ENCODE measurements around the gene PRKCSH. TPM values are rescaled to one million over a fixed set of nuclear protein-coding genes. Genes with fewer than 3 reads are reported as not detected.
"Not testable (repeated sequence)": the region's sequence is repeated elsewhere in the genome, so short reads cannot be mapped to it uniquely, and the experiment has no call there.

PRKCSH gene
- total RNA-seq, 1 donor from 2014 or later: 405 TPM

DNA sequence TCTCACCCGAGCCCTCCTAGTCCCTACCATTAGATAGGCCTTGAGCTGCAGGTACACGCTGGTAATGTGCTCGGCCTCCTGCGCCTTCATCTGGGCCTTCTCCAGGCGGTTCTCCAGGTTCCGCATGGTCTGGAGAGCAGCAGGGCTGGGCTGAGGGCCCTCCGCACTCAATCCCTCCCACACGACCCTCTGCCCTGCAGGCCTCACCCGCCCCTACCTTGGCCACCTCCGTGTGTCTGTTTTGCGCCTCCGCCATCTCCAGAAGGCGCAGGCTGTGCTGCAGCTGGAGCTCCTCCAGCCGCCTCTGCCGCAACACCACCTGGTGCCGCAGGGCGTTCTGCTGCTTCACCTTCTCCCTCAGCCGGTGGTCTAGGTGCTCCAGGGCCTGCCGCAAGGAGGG is 8.8 kb upstream of the PRKCSH start:
- no peaks in the 10 kb centered on the region for H3K9me3 ChIP-seq (ENCODE audit: insufficient read depth, low read depth, low read length)
- no peaks in the 10 kb centered on the region for H3K36me3 Mint-ChIP-seq (ENCODE audit: low read depth, unreplicated experiment)
- peaks cover 3% of the 10 kb centered on the region for H3K9me3 Mint-ChIP-seq (ENCODE audit: unreplicated experiment)
- DNase-seq (ENCODE audit: low read depth) (no peak), FAIRE-seq (no peak)
- H3K4me1 ChIP-seq (ENCODE audit: insufficient read depth, low read length): no peaks in the 10 kb centered on the region
- H3K36me3 ChIP-seq (ENCODE audit: insufficient read depth, low read length): no peaks in the 10 kb centered on the region
- no peak overlapping the region for H3K9ac ChIP-seq (ENCODE audit: low read length)
- no peaks in the 10 kb centered on the region for H4K20me1 ChIP-seq (ENCODE audit: insufficient read depth, low read length)
- no peak overlapping the region for H3K4me3 ChIP-seq (ENCODE audit: insufficient read depth, low read depth, low read length)
- no peak overlapping the region for H3K4me2 ChIP-seq (ENCODE audit: low read length)
- H3K4me3 Mint-ChIP-seq (ENCODE audit: unreplicated experiment): no peak overlapping the region
- H3K27me3 ChIP-seq (ENCODE audit: insufficient read depth, low read length): peaks cover 22% of the 10 kb centered on the region
- H3K27me3 Mint-ChIP-seq (ENCODE audit: low read depth, unreplicated experiment): peaks cover 19% of the 10 kb centered on the region
- H3K27ac Mint-ChIP-seq (ENCODE audit: unreplicated experiment): no peak overlapping the region
- H3K27ac ChIP-seq (ENCODE audit: low read depth, low read length): no peak overlapping the region
- no peaks in the 10 kb centered on the region for H3K4me1 Mint-ChIP-seq (ENCODE audit: low read depth, unreplicated experiment)
- H3K79me2 ChIP-seq (ENCODE audit: insufficient read depth, low read length): no peaks in the 10 kb centered on the region
- no peak overlapping the region for H2AFZ ChIP-seq (ENCODE audit: low read depth, low read length)
- no peak for TF ChIP-seq EZH2 (IDR thresholded peaks at IDR 0.05; ENCODE audit: insufficient read depth, low read length)
- TF ChIP-seq CTCF (IDR thresholded peaks at IDR 0.05; ENCODE audit: insufficient read depth, low read depth, low read length): no peak

DNA sequence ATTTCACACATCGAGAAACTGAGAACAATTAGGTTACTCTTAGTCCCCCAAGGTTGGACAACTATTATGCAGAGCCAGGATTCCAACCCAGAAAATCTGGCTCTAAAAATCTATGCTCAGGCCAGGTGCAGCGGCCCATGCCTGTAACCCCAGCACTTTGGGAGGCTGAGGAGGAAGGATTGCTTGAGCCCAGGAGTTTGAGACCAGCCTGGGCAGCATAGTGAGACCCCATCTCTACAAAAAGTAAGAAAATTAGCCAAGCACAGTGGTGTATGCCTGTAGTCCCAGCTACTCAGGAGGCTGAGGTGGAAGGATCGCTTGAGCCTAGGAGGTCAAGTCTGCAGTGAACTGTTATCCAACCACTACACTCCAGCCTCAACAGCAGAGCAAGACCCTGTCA is 1.9 kb upstream of the PRKCSH start:
- not testable (repeated sequence) for H3K9me3 Mint-ChIP-seq (ENCODE audit: unreplicated experiment); H3K27me3 Mint-ChIP-seq (ENCODE audit: low read depth, unreplicated experiment); H3K36me3 ChIP-seq (ENCODE audit: insufficient read depth, low read length); H3K27me3 ChIP-seq (ENCODE audit: insufficient read depth, low read length); H3K9me3 ChIP-seq (ENCODE audit: insufficient read depth, low read depth, low read length); H3K27ac Mint-ChIP-seq (ENCODE audit: unreplicated experiment); H3K4me1 Mint-ChIP-seq (ENCODE audit: low read depth, unreplicated experiment); H3K9ac ChIP-seq (ENCODE audit: low read length); H3K4me3 ChIP-seq (ENCODE audit: insufficient read depth, low read depth, low read length); H2AFZ ChIP-seq (ENCODE audit: low read depth, low read length); FAIRE-seq; H3K36me3 Mint-ChIP-seq (ENCODE audit: low read depth, unreplicated experiment); H3K27ac ChIP-seq (ENCODE audit: low read depth, low read length); DNase-seq (ENCODE audit: low read depth); H3K4me3 Mint-ChIP-seq (ENCODE audit: unreplicated experiment); H3K4me2 ChIP-seq (ENCODE audit: low read length)
- Histone ChIP-seq H3K4me1 (ENCODE audit: insufficient read depth, low read length) (peaks cover 14% of the 10 kb centered on the region), H4K20me1 (ENCODE audit: insufficient read depth, low read length) (peaks cover 13% of the 10 kb centered on the region), H3K79me2 (ENCODE audit: insufficient read depth, low read length) (peaks cover 20% of the 10 kb centered on the region)

DNA sequence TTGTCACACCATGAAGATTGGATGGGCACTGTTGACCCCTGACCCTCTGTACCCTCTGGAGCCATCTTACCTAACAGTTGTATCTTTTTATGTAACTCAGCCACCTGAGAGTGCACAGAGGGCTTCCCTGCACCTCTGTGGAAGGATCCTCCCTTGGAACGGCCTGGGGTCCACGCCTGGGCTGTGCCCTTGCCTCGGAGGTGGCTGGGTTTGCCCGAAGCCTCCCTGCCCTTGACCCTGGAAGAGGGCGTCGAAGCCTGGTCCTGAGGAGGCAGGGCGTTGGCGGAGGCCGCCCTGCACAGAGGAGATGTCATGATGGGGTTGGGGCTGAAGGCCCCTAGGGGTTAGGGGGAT is 755 bp upstream of the PRKCSH start:
- Mint-ChIP-seq H3K9me3 (ENCODE audit: unreplicated experiment) (no peaks in the 10 kb centered on the region), H3K4me1 (ENCODE audit: low read depth, unreplicated experiment) (peaks cover 3% of the 10 kb centered on the region), H3K4me3 (ENCODE audit: unreplicated experiment) (peak overlapping the region; percentile 100), H3K27me3 (ENCODE audit: low read depth, unreplicated experiment) (peaks cover 2% of the 10 kb centered on the region), H3K27ac (ENCODE audit: unreplicated experiment) (peak overlapping the region; percentile 99), H3K36me3 (ENCODE audit: low read depth, unreplicated experiment) (peaks cover 4% of the 10 kb centered on the region)
- Histone ChIP-seq H4K20me1 (ENCODE audit: insufficient read depth, low read length) (peaks cover 13% of the 10 kb centered on the region), H3K36me3 (ENCODE audit: insufficient read depth, low read length) (peaks cover 9% of the 10 kb centered on the region), H3K9me3 (ENCODE audit: insufficient read depth, low read depth, low read length) (no peaks in the 10 kb centered on the region), H3K27me3 (ENCODE audit: insufficient read depth, low read length) (no peaks in the 10 kb centered on the region), H3K4me2 (ENCODE audit: low read length) (peak overlapping the region; percentile 94), H2AFZ (ENCODE audit: low read depth, low read length) (peak overlapping the region; percentile 99), H3K79me2 (ENCODE audit: insufficient read depth, low read length) (peaks cover 20% of the 10 kb centered on the region), H3K9ac (ENCODE audit: low read length) (peak overlapping the region; percentile 71), H3K27ac (ENCODE audit: low read depth, low read length) (peak overlapping the region; percentile 26), H3K4me3 (ENCODE audit: insufficient read depth, low read depth, low read length) (peak overlapping the region; percentile 59), H3K4me1 (ENCODE audit: insufficient read depth, low read length) (peaks cover 14% of the 10 kb centered on the region)
- no peak for TF ChIP-seq CTCF (IDR thresholded peaks at IDR 0.05; ENCODE audit: insufficient read depth, low read depth, low read length)
- TF ChIP-seq EZH2 (IDR thresholded peaks at IDR 0.05; ENCODE audit: insufficient read depth, low read length): no peak
- DNase-seq (ENCODE audit: low read depth) (no peak), FAIRE-seq (no peak)

Measured in astrocyte (in vitro differentiated cells and primary cell).